IMR-90 (cell line): ENCODE measurements around the gene RILPL2. TPM values are rescaled to one million over a fixed set of nuclear protein-coding genes. Genes with fewer than 3 reads are reported as not detected.

Experiments
- ATAC-seq: fragments of 200-7000 bp; cut with Tn5 transposase; 2 replicates; pipeline ENCODE4 v1.9.1; 2020; ENCODE audit warnings: low read depth, mild to moderate bottlenecking, moderate library complexity
- BruUV-seq: library from RNA; stranded (reverse); fragments of 400-500 nt; replicated peaks from 2 replicates; lab custom pipeline; 2021; lab: Mats Ljungman, UMichigan
- CTCF ChIA-PET: fragments of 300-600 bp; formaldehyde crosslinking; extraction: SDS; loops from one replicate; lab custom pipeline; 2021; ENCODE audit warnings: antibody characterized with exemption; lab: Yijun Ruan, JAX
- POLR2A ChIA-PET: fragments of 300-600 bp; sonication (Branson Sonifier 250); formaldehyde crosslinking; loops from one replicate; lab custom pipeline; 2022; ENCODE audit warnings: antibody characterized with exemption; ENCODE audit not compliant: unreplicated experiment; lab: Charles Lee
- DNase-seq: peaks from one replicate; pipeline ENCODE4 v3.0.0; 2013
- H2AFZ ChIP-seq: replicated peaks from 2 replicates; pipeline ENCODE3; 2013; ENCODE audit warnings: low read length, mild to moderate bottlenecking; ENCODE audit not compliant: poor library complexity
- H2AK5ac ChIP-seq: 2 replicates; pipeline ENCODE4 v1.6.1; 2013; ENCODE audit warnings: low read depth, low read length, inconsistent platforms
- H2AK9ac ChIP-seq: replicated peaks from 2 replicates; pipeline ENCODE3; 2013; ENCODE audit warnings: mild to moderate bottlenecking, low read depth, low read length, moderate library complexity; ENCODE audit not compliant: poor library complexity
- H2BK120ac ChIP-seq: 2 replicates; pipeline ENCODE4 v1.6.1; 2013; ENCODE audit warnings: low read depth, low read length, inconsistent platforms
- H2BK15ac ChIP-seq: 3 replicates; pipeline ENCODE4 v1.6.1; 2013; ENCODE audit warnings: low read depth, low read length, inconsistent platforms
- H2BK20ac ChIP-seq: 2 replicates; pipeline ENCODE4 v1.6.1; 2013; ENCODE audit warnings: low read depth, mild to moderate bottlenecking, inconsistent platforms, low read length, moderate library complexity
- H2BK5ac ChIP-seq: 2 replicates; pipeline ENCODE4 v1.6.1; 2013; ENCODE audit warnings: mild to moderate bottlenecking, low read depth, low read length, inconsistent platforms; ENCODE audit not compliant: poor library complexity, severe bottlenecking
- H3K14ac ChIP-seq: replicated peaks from 2 replicates; pipeline ENCODE4 v1.6.1; 2013; ENCODE audit warnings: low read depth, low read length, inconsistent platforms
- H3K18ac ChIP-seq: 2 replicates; pipeline ENCODE4 v1.6.1; 2013; ENCODE audit warnings: low read depth, low read length, control low read depth
- H3K23ac ChIP-seq: 2 replicates; pipeline ENCODE4 v1.6.1; 2013; ENCODE audit warnings: low read depth, low read length, inconsistent platforms
- H3K27ac ChIP-seq: 2 replicates; pipeline ENCODE4 v1.5.1; 2013; ENCODE audit warnings: mild to moderate bottlenecking, control low read depth, low read length; ENCODE audit not compliant: insufficient read depth
- H3K27me3 ChIP-seq: 2 replicates; pipeline ENCODE4 v1.6.1; 2013; ENCODE audit warnings: low read length; ENCODE audit not compliant: control insufficient read depth, insufficient read depth
- H3K36me3 ChIP-seq: 2 replicates; pipeline ENCODE4 v1.6.1; 2013; ENCODE audit warnings: low read length, mixed read lengths; ENCODE audit not compliant: control insufficient read depth, insufficient read depth
- H3K4ac ChIP-seq: 2 replicates; pipeline ENCODE4 v1.6.1; 2013; ENCODE audit warnings: low read depth, low read length, inconsistent platforms
- H3K4me1 ChIP-seq: 2 replicates; pipeline ENCODE4 v1.6.1; 2013; ENCODE audit warnings: low read length, mixed read lengths; ENCODE audit not compliant: control insufficient read depth, insufficient read depth
- H3K4me2 ChIP-seq: 2 replicates; pipeline ENCODE4 v1.6.1; 2013; ENCODE audit warnings: low read depth, mild to moderate bottlenecking, control low read depth, low read length, moderate library complexity
- H3K4me3 ChIP-seq: 2 replicates; pipeline ENCODE4 v1.5.1; 2013; ENCODE audit warnings: low read depth, mild to moderate bottlenecking, control low read depth, low read length, moderate library complexity; ENCODE audit not compliant: insufficient read depth
- H3K56ac ChIP-seq: 2 replicates; pipeline ENCODE4 v1.6.1; 2013; ENCODE audit warnings: low read length, inconsistent platforms; ENCODE audit not compliant: insufficient read depth; ENCODE audit errors: extremely low read depth
- H3K79me1 ChIP-seq, 2 experiments: 2 replicates each; pipeline ENCODE4 v1.6.1; 2013; ENCODE audit warnings: low read length in 2 of 2, inconsistent platforms in 1 of 2, low read depth in 1 of 2
- H3K9ac ChIP-seq: 2 replicates; pipeline ENCODE4 v1.6.1; 2013; ENCODE audit warnings: low read depth, low read length, control low read depth
- H3K9me1 ChIP-seq: 2 replicates; pipeline ENCODE4 v1.6.1; 2013; ENCODE audit warnings: low read length, inconsistent platforms; ENCODE audit not compliant: insufficient read depth
- H3K9me3 ChIP-seq: 2 replicates; pipeline ENCODE4 v1.6.1; 2013; ENCODE audit warnings: low read length; ENCODE audit not compliant: control insufficient read depth, insufficient read depth
- H4K20me1 ChIP-seq: 2 replicates; pipeline ENCODE4 v1.6.1; 2013; ENCODE audit warnings: low read length, inconsistent platforms; ENCODE audit not compliant: insufficient read depth
- H4K5ac ChIP-seq: 2 replicates; pipeline ENCODE4 v1.6.1; 2013; ENCODE audit warnings: mild to moderate bottlenecking, low read depth, low read length, control low read depth
- H4K8ac ChIP-seq, 2 experiments: 2 replicates each; pipeline ENCODE4 v1.6.1; 2013; ENCODE audit warnings: low read depth in 2 of 2, low read length in 2 of 2, control low read depth in 1 of 2, inconsistent platforms in 1 of 2
- H4K91ac ChIP-seq: 2 replicates; pipeline ENCODE4 v1.6.1; 2013; ENCODE audit warnings: low read depth, low read length, inconsistent platforms; ENCODE audit not compliant: insufficient read depth
- BHLHE40 ChIP-seq: fragments of 150-350 bp; IDR thresholded peaks from 2 replicates; pipeline ENCODE4 v1.6.1; 2016; ENCODE audit warnings: mild to moderate bottlenecking, low read depth, low read length
- CEBPB ChIP-seq: IDR thresholded peaks from 2 replicates; pipeline ENCODE4 v1.6.1; 2012; ENCODE audit warnings: low read depth, low read length, improper control_type of control experiment
- CHD1 ChIP-seq: IDR thresholded peaks from 2 replicates; pipeline ENCODE4 v1.6.1; 2012; ENCODE audit warnings: low read depth, low read length, improper control_type of control experiment
- CTCF ChIP-seq: conservative IDR thresholded peaks from 2 replicates; pipeline ENCODE4 v1.5.1; 2012; ENCODE audit warnings: mild to moderate bottlenecking, low read depth, low read length, improper control_type of control experiment
- MAFK ChIP-seq: IDR thresholded peaks from 2 replicates; pipeline ENCODE4 v1.6.1; 2012; ENCODE audit warnings: low read depth, low read length, improper control_type of control experiment
- MAZ ChIP-seq: IDR thresholded peaks from 2 replicates; pipeline ENCODE4 v1.6.1; 2012; ENCODE audit warnings: low read depth, mild to moderate bottlenecking, low read length, improper control_type of control experiment, moderate library complexity, borderline replicate concordance
- MXI1 ChIP-seq: IDR thresholded peaks from 2 replicates; pipeline ENCODE4 v1.6.1; 2012; ENCODE audit warnings: low read depth, mild to moderate bottlenecking, low read length, moderate library complexity, borderline replicate concordance
- NFE2L2 ChIP-seq: fragments of 150-350 bp; IDR thresholded peaks from 2 replicates; pipeline ENCODE4 v1.6.1; 2016; ENCODE audit warnings: low read depth, mild to moderate bottlenecking, low read length
- POLR2A ChIP-seq: IDR thresholded peaks from 2 replicates; pipeline ENCODE4 v1.6.1; 2012; ENCODE audit warnings: mild to moderate bottlenecking, low read depth, low read length
- RAD21 ChIP-seq: IDR thresholded peaks from 2 replicates; pipeline ENCODE4 v1.6.1; 2012; ENCODE audit warnings: low read length, improper control_type of control experiment
- RFX5 ChIP-seq: IDR thresholded peaks from 2 replicates; pipeline ENCODE4 v1.8.0; 2012; ENCODE audit warnings: low read depth, mild to moderate bottlenecking, low read length, moderate library complexity
- SMC3 ChIP-seq: fragments of 150-350 bp; IDR thresholded peaks from 2 replicates; pipeline ENCODE4 v1.6.1; 2016; ENCODE audit warnings: low read depth, mild to moderate bottlenecking, antibody characterized with exemption, low read length, moderate library complexity
- WGBS, 2 experiments: methylation state at CpG; one replicate each; pipeline versions ENCODE4 v1.1.5 to v1.1.7; 2013; ENCODE audit warnings: missing lambda C conversion rate in 2 of 2; ENCODE audit not compliant: insufficient read length in 1 of 2; ENCODE audit errors: extremely low coverage in 2 of 2; 5-methylcytosine and 5-hydroxymethylcytosine counted together
- dilution Hi-C: fragments of 300-500 bp; cut with HindIII; formaldehyde crosslinking; loops from one replicate; pipeline ENCODE4 v1.14.3; 2018; ENCODE audit warnings: low sequenced_read_pairs; ENCODE audit not compliant: unreplicated experiment
- in situ Hi-C: fragments of 300-500 bp; cut with MboI; formaldehyde crosslinking; loops from 3 replicates; pipeline ENCODE4 v1.14.3; 2019; ENCODE audit warnings: low sequenced_read_pairs, inconsistent platforms, mixed read lengths
- intact Hi-C: fragments of 100-400 bp; cut with micrococcal nuclease; formaldehyde crosslinking; loops from 2 replicates; pipeline ENCODE4 v1.10.0; 2022
- polyA plus RNA-seq, 3 experiments: library from polyadenylated mRNA; depleted of rRNA; stranded (reverse); fragments of >200 nt; gene quantifications; 2 replicates each; pipeline ENCODE4 v1.2.3, GENCODE V29; 2012; ENCODE audit warnings: low replicate concordance in 1 of 3
- total RNA-seq: library from RNA; depleted of rRNA; stranded (reverse); fragments of >200 nt; gene quantifications from 2 replicates; pipeline ENCODE4 v1.2.3, GENCODE V29; 2012
- TF ChIP-seq, protein P1 (sequence below): fragments of 150-350 bp; IDR thresholded peaks from 2 replicates; pipeline ENCODE4 v1.6.1; 2017; ENCODE audit warnings: mild to moderate bottlenecking, antibody characterized with exemption, low read length, low read depth

Gene RILPL2
- total and polyA plus RNA-seq, 2 of the 4 experiments (the other 2 are of a cell fraction) = 1.8 to 2.2 TPM

DNA sequence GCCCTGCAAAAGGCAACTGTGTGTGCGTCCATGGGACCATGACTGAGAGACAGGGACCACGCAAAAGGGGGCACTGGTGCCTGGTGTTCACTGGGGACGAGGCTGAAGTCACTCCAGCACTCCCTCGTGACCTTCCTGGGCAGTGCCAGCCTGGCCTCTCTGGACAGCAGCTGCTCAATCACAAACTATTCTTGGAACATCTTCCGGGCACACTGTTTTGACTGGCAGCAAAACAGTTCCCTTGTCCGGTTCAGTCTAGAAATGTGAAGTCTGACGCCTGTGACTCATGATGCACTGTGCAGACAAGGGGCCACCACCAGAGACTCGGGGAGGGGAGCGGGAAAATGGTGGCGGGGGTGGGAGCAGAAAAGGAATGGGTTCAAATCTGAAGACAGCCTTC is 42.3 kb upstream of the RILPL2 start:
- H2BK5ac ChIP-seq = no peak overlapping the region
- no peak overlapping the region for H3K14ac ChIP-seq
- ChIA-PET POLR2A (no interaction called here), CTCF (no interaction called here)
- H3K4me2 ChIP-seq = no peak overlapping the region
- H2AK9ac ChIP-seq = peak overlapping the region; percentile 20
- in situ Hi-C loops = no loop called here
- H3K23ac ChIP-seq = no peak overlapping the region
- dilution Hi-C loops = no loop called here
- TF ChIP-seq MAZ (no peak), CHD1 (no peak), CTCF (no peak), CEBPB (no peak), POLR2A (no peak), MAFK (no peak), RFX5 (no peak), NFE2L2 (no peak), MXI1 (no peak), SMC3 (no peak), BHLHE40 (no peak), RAD21 (no peak)
- TF ChIP-seq, protein P1, sequence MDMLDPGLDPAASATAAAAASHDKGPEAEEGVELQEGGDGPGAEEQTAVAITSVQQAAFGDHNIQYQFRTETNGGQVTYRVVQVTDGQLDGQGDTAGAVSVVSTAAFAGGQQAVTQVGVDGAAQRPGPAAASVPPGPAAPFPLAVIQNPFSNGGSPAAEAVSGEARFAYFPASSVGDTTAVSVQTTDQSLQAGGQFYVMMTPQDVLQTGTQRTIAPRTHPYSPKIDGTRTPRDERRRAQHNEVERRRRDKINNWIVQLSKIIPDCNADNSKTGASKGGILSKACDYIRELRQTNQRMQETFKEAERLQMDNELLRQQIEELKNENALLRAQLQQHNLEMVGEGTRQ = no peak
- H4K91ac ChIP-seq = no peak overlapping the region
- H3K9me3 ChIP-seq = no peaks in the 10 kb centered on the region
- H3K27me3 ChIP-seq = no peaks in the 10 kb centered on the region
- BruUV-seq = no TSS peak
- H2BK15ac ChIP-seq = no peak overlapping the region
- 0 out of 2 replicates have a peak, but pooled peaks cover 3% of the 10 kb centered on the region for H4K20me1 ChIP-seq
- H2BK20ac ChIP-seq = no peak overlapping the region
- H3K56ac ChIP-seq = no peak overlapping the region
- H4K5ac ChIP-seq = no peak overlapping the region
- no peak overlapping the region for H3K18ac ChIP-seq
- H3K36me3 ChIP-seq = peaks cover 35% of the 10 kb centered on the region
- intact Hi-C loops = no loop called here
- no peak overlapping the region for H2BK120ac ChIP-seq
- no peak overlapping the region for H3K27ac ChIP-seq
- peak; percentile 48; the same call in 1 of the 2 replicates for ATAC-seq
- H2AFZ ChIP-seq = peak overlapping the region; percentile 26
- H3K4me3 ChIP-seq = no peak overlapping the region
- H3K9me1 ChIP-seq = 0 out of 2 replicates have a peak, but pooled peaks cover 5% of the 10 kb centered on the region
- no peaks in the 10 kb centered on the region for H3K4me1 ChIP-seq
- H3K9ac ChIP-seq = no peak overlapping the region
- H3K79me1 ChIP-seq = peaks cover 4 to 28% of the 10 kb centered on the region in 2 experiments; a peak in 3 of 4 replicates
- peak; percentile 18 for DNase-seq
- WGBS, 2 experiments = 73% methylated on average over 4 of the region's 10 CpGs; no CpG with 5 or more reads in 1 of the 2 experiments
- H2AK5ac ChIP-seq = no peak overlapping the region
- H3K4ac ChIP-seq = no peak overlapping the region
- H4K8ac ChIP-seq = no peak overlapping the region
